Activated gamma-delta T cell treated with anti-CD3 and anti-CD28 coated beads, Interleukin-2, amount 50 U/mL, for 16 hours (primary cell): ENCODE results near the gene CPNE2.
"Not testable (repeated sequence)": the region's sequence is repeated elsewhere in the genome, so short reads cannot be mapped to it uniquely, and the experiment has no call there.

Source experiments
- DNase-seq: peaks from one replicate; pipeline ENCODE4 v3.0.0-alpha.2; 2020; ENCODE audit warnings: low read depth

Gene CPNE2

DNA sequence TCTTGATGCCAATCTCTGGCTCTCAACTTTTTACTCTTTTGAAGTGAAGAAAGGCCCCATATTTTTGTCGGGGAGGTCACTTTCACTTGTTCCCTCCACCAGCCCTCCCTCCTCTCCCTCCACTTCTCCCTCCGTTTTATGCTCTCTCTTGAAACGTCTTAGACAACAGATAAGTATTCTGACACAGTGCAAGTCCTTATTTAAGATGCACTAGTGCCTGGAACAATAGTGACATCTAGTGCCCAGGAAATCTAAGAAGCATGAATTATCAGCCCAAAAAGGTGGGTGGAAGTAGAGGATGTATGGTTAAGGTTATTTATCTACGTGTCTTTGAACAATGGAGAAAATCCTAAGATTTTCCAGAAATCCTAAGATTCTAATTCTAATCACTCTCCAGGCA, 75.6 kb downstream of the CPNE2 start:
- peak; percentile 17 for DNase-seq

DNA sequence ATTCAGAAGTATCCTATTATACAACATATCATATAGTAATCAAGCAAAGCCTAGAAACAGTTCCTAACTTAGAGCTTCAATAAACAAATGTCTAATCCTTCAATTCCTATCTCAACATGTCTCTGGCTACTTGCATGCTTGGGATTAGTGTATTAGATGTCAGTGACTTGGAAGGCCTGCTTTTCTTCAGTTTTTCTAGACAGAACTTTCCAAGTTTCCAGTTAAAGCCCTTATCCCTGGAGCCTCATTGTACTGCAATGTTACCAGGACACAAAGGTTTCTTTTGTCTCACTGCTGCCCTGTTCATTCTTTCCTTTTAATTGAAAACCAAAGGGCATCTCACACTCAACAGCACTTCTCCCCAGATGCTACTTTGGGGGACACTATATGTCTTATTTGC, 76.9 kb downstream of the CPNE2 start:
- DNase-seq, result no peak

DNA sequence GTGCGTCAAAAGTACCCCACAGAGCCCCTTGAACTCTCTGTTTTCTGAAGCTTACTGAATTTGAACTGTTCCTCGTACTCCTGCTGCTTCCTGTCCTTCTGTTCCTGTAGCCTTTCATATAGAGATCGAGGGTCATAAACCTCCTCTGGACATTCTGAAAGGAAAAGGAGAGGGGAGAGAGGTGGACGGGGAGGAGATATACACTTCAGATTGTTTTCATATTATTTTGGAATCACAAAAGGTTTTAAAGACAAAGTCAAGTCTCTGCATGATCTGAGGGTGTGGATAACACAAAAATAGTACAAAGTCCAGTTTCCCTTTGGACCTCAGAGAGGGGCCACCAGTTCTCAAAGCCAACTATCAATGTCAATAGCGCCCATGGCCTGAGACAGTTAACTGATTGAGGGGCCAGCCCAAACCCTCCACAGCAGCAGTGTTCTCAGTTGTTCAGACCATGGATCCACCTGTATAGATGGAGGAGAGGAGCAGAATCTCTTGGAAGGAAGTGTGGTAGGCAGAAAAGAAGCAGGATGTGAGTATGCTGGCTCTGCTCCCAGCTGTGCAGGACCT, 80.4 kb downstream of the CPNE2 start:
- no peak for DNase-seq

DNA sequence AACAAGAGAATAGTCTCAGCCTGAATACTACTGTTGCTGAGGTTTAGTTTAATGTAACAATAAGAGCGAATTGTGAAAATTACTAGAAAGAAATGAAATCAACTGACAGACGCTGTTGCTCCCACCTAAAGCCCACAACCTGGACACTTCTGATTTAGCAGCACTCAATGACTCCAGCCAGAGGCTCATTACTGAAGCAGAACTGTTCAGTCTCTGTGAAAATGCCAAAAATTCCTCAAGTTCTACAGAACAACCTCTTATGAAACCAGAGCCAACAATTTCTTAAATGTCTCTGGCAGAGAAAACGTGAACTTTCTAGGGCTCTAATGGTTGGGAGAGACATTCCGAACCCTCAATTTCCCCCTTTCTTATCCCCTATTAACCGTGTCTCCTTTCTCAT, 83.5 kb downstream of the CPNE2 start:
- no peak for DNase-seq

DNA sequence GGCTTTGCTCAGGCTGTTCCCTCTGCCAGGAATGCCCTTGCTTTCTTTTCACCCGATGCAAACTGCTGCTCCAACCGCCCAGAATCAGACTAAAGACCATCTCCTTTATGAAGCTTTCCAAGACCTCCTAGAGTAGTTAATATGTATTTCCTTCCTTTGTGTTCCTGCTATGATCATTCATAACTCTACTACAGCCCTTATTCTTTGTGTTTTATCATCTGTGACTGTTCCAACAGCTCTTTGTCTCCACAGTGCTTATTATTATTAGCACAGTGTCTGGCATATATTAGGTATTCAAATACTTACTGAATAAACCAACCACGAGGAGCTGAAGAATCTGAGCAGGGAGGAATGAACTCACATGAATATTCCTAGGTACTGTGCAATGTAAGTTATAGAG, 85.8 kb downstream of the CPNE2 start:
- DNase-seq, result no peak

DNA sequence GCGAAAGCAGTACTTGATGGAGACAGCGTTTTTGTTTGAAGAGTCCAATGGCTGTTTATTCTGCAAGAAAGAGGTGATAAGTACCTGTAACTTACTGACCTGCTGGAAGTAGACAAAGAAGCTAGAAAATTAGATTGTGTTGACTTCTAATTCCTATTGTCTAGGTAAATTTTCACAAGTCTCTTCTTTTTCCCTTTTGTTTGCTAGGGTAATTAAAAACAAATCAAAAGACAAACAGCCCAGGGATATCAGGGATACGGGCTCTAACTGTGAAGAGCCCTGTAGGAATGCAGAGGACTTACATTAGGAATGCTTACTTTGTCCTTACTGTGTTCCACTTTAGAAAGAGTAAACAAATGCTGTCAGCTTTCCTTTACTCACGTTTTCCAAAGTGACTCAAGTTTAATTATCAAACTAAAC, 86.4 kb downstream of the CPNE2 start:
- DNase-seq, result no peak

DNA sequence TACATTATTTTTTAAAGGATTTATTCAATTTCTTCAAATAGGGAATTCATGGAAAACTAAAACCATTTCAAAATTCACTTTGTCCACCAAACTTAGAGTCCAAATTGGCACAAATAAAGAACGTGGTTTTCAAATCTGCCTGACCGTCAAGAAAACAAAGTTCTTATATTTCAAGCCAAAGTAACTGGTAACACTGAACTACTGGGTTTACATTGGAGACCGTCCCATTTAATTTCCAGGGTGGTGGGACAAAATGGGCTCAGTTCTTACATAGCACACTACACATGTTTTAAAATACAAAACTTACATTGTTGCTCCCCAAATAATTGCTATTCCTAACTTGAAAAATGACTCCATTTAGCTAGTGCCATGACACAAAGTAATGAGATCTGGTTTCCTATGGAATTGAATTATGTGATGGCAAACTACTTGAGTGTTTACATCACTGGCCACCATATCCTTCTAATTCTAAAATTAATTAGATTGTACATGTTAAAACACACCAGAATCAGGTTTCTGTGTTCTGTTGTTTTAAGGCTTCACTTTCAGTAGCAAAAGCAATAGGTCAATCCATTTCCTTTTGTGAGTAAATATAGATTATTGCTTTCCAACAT, 86.9 kb downstream of the CPNE2 start:
- DNase-seq, result no peak

DNA sequence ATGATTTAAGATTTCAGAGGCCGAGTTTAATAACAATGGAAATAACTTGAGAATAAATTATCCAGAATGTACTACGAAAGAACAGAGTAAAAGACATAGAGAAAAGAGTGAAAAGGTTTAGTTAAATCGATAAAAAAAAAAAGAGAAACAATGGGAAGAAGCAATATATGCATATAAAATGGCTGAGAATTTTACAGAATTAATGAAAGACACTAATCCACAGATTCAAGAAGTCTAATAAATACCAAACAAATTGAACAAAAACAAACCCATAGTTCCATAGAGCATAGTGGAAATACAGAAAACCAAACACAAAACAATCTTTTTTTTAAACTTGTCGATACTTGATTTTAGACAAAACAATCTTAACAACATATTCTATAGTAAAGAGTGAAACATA, 91.7 kb downstream of the CPNE2 start:
- no peak for DNase-seq

DNA sequence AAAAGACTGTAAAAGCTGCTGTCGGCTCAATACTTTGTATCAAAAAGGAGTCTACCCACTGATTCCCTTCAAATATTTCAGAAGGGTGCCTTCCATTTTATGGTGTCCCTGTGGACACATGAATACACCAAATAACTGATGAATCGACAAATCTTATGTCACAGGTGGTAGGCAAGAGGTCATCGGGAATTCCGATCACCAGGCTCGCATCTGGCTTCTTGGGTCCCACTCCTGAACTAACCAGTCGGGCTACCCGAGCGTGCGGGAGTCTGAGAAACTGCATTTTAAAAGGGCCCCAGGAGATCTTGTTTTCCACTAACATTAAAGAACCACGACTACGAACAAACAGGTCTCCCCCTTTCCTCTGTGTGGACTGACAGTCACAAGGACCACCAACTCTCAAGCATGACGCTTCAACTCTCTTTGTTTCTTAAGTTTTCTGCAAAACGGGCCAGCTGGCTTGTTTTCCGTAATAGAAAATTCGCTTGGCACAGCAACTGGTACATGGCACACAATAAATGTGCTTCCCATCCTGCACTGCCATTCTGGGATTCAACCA, 92.6 kb downstream of the CPNE2 start:
- DNase-seq, result no peak

DNA sequence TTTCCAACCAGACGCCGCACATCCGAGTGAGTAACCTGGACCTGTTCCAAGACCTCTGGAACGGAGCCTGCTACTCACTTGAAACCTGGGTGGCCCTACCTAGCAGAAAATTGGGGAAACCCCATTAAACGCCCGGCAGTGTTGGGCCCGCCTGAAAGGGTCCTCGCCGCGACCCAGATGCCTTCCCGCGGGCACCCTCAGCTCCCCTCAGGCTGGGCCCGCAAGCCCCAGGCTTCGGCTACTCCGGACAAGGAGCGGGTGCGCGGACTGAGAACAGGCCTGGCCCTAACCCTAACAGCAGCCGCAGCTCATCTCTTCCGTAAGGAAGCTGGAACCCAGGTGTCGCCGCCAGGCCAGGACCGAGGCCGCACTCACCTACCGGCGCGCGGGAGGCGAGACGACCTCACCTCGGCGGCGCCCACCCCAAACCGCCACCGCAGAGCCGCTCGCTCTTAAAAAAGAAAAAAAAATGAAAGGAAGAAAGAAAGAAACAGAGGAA, 93.1 kb downstream of the CPNE2 start:
- DNase-seq, result peak; percentile 12

DNA sequence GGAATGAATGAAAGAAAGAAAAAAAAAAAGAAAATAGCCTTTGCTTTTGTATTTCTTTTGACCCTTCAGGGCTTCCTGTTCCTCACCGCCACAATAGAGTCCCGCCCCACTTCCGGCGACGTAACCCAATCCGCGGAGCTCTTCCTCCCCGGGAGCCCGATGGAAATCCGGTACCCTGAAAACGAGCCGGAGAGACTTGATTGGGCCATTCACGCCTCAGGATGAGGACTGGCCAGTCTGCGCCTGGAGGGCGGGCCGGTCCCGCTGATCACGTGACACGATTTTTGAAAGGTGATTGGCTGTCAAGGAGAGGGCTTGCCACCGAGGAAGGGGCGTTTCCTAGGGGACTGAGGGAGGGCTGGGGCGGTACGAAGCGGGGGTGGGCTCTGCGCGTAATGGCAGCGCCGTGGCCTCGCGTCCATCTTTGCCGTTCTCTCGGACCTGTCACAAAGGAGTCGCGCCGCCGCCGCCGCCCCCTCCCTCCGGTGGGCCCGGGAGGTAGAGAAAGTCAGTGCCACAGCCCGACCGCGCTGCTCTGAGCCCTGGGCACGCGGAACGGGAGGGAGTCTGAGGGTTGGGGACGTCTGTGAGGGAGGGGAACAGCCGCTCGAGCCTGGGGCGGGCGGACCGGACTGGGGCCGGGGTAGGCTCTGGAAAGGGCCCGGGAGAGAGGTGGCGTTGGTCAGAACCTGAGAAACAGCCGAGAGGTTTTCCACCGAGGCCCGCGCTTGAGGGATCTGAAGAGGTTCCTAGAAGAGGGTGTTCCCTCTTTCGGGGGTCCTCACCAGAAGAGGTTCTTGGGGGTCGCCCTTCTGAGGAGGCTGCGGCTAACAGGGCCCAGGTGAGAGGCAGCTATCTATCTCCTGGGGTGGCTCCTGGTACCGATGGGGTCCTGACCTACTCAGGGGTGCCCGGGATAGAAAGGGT, 93.8 kb downstream of the CPNE2 start, which contains the start of the genes PSME3IP1 and RSPRY1:
Gene PSME3IP1, minus strand, starts transcription at position 95 of the 927 bp plus-strand sequence. CDS start 12,185 bp downstream, outside the sequence.
Gene RSPRY1, plus strand, starts transcription at position 385 of the 927 bp plus-strand sequence. CDS start 18,330 bp downstream, outside the sequence.
- peak; percentile 99 for DNase-seq

DNA sequence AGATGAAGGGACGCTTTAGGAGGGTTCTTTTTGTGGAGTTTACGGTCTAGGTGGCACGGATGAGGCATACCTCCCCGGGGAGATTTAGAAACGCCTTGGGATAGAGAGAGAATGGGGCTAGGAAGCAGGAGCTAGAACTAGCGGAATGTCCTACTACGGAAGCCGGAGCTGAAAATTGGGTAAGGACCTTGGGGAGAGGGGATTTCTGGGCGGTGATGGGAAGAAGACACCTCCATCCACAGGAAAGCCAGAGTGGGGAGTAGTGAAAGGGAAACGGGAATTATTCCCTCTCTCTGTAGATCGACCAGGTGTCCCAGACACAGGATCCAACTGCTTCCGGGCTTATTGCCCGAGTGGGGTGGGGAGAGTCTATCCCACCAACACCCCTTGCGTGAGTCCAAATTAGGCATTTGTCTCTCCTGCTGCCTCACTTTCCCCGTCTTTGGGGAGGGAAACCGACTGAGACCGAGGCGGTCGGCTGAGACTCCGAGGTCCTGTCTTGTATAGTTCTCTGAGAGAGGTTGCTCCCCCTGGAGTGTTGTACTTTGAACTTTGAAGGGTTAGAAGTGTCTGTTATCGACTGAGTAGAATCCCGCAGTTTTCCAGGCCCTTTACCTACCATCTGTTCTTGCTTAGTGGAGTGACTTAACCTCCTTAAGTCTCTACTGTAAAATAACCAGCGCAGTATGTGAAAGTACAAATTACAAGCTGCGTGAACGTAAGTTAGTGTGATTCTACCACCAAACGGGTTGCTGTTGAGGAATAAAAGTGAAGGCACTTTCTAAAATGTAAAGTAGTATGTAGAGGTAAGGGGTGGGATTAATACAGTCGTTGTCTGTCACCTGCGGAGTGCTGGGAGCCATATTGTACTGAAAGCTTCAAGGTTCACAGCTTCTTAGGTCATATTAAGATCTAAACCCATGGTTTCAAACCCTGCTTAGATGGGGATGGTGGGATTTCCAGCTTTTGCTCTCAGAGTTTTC, 94.8 kb downstream of the CPNE2 start:
- DNase-seq, result peak; percentile 4

DNA sequence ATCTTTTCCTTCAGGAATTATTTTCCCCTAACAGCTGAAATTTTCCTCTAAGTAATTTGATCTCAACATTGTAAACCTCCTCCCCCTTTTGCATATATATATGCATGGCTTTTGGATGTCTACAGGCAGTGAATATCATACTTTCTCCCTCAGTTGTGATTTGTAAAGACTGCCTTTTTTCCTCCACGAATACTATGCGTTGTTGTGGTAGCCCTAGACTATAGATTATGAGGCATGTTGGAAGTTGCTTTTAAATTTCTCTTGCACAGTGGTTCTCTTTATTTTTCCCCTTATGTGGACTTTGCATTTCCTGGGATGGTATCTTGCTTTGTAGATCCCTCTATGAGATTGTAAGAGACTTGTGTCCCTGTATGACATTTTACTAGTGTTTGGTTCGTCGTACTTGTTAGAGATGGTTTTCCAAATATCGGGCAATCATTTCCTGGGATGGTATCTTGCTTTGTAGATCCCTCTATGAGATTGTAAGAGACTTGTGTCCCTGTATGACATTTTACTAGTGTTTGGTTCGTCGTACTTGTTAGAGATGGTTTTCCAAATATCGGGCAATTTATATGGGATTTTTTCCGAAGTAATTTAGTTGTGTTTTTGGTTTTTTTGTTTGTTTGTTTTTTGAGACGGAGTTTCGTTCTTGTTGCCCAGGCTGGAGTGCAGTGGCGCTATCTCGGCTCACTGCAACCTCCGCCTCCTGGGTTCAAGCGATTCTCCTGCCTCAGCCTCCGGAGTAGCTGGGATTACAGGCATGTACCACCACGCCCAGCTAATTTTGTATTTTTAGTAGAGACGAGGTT, 95.7 kb downstream of the CPNE2 start:
- not testable (repeated sequence) for DNase-seq

DNA sequence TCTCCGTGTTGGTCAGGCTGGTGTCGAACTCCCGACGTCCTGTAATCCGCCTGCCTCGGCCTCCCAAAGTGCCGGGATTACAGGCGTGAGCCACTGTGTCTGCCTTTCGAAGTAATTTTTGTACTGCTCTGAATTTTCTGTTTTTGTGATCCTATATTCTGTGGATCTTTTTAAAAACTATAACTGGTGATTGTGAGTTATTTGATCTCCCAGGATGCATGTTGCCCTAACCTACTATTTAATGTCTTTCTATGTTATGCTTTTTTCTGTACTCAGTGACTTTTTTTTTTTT, 96.3 kb downstream of the CPNE2 start:
- no peak for DNase-seq

DNA sequence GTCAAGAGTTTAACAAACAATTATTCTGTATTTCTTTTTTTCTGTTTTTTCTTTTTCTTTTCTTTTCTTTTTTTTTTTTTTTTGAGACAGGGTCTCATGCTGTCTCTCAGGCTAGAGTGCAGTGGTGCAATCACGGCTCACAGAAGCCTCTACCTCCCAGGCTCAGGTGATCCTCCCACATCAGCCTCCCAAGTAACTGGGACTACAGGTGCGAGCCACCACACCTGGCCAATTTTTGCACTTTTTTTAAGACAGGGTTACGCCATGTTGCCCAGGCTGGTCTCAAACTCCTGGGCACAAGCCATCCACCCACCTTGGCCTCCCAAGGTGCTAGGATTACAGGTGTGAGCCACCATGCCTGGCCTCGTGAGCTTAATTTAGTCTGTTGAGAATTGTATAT, 97.1 kb downstream of the CPNE2 start:
- not testable (repeated sequence) for DNase-seq

DNA sequence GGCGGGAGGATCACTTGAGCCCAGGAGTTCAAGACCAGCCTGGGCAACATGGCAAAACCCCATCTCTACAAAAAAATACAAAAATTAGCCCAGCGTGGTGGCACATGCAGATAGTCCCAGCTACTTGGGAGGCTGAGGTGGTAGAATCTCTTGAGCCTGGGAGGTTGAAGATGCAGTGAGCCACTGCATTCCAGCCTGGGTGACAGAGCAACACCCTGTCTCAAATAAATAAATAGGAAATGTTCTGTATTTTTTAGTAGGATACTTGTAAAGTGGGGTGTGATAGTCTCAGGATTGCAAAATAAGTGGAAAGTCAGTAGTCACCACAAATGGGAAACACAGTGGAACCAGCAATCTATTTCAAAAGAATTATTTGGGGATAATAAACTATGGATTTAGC, 97.8 kb downstream of the CPNE2 start:
- DNase-seq, result no peak

DNA sequence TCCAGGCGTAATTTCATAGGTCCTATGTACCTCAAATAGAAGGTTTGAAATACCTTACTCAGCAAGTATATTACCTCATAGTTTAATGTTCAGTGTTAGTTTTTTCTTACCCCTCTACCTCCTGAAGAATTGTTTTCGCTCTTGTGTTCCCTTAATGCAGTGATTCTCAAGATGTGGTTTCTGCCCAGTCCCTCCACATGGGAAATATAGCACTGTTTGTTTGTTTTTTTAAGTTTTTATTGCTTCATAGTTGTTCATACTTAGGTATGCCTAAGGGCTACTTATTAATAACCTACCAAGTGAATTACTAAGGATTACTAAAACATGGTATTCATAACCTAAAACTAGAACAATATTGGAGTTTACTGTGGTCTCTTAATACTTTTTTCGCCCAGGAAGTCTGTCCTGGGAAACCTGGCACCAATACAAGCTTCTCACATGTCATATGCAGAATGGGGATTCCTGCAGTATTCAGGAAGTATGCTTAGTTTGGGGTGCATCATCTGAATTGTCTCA, 98.7 kb downstream of the CPNE2 start:
- DNase-seq, result no peak

DNA sequence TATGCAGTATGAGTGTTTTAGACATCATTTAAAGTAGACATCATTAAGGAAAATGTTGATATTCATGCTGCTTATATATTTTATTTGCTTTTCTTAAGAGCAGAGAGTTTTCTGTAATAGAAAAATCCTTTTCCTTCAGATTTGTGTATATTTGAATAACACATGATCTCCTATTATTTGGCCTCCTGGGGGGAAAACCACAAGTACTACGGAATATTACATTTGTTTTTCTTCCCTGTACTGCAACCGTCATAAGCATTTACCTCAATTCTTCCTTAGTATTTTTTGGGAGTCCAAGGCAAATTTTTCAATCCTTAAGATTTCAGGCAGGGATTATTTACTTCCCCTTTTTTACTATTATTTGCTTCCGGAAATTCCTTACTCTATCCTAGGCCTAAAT, 99.8 kb downstream of the CPNE2 start:
- DNase-seq, result no peak

DNA sequence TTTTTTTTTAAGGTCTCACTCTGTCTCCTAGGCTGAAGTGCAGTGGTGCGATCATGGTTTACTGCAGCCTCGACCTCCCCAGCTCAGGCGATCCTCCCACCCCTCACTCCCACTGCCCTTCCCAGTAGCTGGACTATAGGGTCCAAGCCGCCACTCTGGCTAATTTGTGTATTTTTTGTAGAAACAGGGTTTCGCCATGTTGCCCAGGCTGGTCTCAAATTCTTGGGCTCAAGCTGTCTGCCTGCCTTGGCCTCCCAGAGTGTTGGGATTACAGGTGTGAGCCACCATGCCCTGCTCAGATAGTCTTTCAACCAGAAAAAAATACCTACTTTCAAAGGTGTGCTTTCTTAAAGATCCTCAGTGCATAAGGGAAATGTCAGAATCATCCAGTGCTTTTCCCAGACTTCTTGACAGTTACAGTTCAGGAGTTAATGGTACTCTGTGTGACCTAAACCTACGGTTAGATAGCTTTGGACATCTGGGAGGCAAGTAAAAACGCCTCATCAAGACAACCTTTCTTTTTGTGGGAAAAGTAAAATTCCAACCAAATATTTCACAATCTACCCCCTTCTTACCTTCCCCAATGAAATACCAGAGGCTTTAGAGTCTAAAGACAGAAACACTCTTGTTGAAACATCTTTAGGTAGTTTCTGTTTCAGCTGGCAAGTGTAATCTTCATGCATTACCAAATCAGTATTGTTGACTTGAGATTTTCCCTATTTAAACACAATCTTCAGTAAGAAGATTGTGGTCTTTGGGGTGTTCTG, 100.5 kb downstream of the CPNE2 start:
- DNase-seq, result no peak

DNA sequence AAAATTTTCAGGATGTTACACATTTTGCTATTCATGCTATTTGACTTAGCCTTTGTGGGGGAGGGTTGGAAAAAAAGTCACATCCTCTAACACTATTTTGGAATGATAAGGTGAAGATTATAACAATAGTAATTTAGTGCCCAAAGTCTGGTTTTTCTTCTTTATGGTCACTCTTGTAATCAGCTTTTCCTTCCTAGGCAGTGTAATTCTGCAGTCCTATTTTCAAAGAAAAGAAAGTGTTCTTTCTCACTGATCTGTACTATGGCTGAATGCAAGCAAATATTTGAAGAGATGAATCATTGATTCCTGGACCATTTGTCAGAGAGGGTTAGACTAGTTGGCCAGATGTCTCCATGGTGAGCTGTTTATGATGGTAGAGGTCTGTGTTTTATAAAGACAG, 102.1 kb downstream of the CPNE2 start:
- no peak for DNase-seq
